ENCODE measurements around the gene DBI.
A peak's percentile ranks its signal among the peaks of the same experiment; 100 is the strongest.
"Not testable (repeated sequence)": the region's sequence is repeated elsewhere in the genome, so short reads cannot be mapped to it uniquely, and the experiment has no call there.

The DBI gene

GRCh38 chr2:119402645-119403560 is 36.1 kb downstream of the DBI start:
- DNase-seq (ENCODE audit: low spot score): no peak

DNA sequence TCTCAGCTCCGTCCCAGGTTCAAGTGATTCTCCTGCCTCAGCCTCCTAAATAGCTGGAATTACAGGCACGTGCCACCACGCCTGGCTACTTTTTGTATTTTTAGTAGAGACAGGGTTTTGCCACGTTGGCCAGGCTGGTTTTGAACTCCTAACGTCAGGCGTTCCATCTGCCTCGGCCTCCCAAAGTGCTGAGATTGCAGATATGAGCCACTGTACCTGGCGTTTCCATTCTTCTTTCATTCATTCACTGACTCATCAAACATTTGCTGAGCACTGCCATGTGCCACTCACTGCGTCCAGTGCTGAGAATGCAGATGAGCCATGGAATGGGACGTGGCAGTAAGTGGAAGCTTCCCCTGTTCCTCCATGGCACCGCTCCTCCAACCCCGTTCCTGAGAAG is 36.8 kb downstream of the DBI start:
- not testable (repeated sequence) for DNase-seq (ENCODE audit: low spot score)

- DNase-seq (ENCODE audit: low spot score): no peak
These were observed 38.4 kb downstream of the DBI start for GRCh38 chr2:119405151-119405550.

DNA sequence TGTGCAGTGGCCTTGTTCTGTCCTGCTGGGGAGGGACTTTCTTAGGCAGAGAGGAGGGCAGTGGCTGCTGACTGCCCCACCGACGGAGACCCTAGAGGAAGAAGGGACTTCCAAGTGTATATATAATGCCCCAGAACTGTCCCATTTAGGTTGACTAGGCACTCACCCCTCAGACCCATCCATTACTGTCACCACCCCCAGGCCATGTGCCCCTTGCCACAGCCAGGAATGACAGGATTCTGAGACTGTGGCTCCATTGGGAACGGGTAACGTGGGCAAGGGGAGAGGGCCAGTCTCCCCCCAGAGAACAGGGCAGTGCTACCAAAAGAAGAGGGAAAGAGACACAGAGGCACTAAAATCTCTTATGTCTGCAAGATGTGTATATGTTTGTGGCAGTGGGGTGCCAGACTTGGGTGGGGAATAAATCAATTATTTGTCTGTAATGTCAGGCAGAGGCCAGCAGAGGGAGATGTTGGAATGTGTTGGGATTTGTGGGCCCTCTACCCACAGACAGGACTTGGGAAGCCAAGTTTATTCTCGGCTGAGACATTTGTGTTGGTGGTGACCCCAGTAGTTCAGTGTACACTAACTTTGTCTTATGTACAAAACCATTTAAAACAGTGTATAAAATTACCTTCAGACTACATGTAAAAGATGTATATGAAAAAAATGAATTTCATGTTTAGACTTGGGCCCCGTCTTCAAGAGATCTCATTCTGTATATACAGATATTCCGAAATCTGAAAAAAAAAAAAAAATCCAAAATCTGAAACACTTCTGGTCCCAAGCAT is 40.8 kb downstream of the DBI start:
- DNase-seq (ENCODE audit: low spot score): peak; percentile 60

- DNase-seq (ENCODE audit: low spot score): no peak
These were observed 41.4 kb downstream of the DBI start for GRCh38 chr2:119408221-119408619.

DNA sequence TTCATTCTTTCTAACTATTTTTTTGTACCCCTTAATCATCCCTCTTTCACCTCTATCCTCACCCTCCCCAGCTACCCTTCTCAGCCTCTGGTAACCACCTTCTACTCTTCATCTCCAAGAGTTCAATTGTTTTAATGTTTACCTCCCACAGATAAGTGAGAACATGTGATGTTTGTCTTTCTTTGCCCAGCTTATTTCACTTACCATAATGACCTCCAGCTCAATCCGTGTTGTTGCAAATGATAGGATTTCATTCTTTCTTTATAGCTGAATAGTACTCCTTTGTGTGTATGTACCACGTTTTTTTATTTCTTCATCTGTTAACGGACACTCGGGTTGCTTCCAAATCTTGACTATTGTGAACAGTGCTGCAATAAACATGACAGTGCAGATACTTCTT is 42.7 kb downstream of the DBI start:
- no peak for DNase-seq (ENCODE audit: low spot score)

DNA sequence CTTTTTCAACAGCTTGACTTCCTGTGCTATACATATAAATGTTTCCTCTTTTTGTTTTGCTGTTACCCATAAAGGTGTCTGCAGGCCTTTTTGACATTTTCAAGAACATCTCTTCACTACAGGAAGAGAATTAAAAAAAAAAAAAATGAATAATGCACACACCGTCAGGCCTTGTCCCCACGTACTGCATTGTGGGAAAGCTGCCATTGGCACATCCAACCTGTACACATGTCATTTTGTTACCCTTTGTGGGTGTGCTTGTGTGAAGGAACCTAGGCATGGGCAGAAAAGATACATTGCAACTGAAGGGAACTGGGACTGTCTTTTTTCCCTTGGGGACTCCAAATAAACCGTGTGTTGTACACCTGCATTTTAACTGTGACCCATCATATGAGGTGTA is 48.1 kb downstream of the DBI start:
- no peak for DNase-seq (ENCODE audit: low spot score)

DNA sequence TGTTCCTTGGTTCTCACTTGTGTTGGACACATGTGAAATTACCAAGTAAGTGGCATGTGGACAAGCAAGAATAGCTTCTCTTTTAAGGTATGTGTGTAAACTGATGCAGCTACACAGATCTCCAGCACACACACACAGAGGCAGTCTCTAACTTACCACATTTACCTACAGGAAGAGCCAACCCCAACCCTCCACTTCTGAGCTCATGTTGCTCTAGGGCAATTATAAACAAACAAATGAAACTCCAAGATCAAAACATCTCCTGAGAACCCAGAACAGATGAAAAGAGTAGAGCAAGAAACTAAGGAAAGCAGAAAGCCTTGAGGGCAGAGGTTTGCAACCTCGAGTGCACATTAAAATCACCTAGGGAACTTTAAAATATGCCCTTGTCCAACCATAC is 48.9 kb downstream of the DBI start:
- DNase-seq (ENCODE audit: low spot score): no peak

GRCh38 chr2:119416299-119416923 is 49.6 kb downstream of the DBI start:
- DNase-seq (ENCODE audit: low spot score): no peak

DNA sequence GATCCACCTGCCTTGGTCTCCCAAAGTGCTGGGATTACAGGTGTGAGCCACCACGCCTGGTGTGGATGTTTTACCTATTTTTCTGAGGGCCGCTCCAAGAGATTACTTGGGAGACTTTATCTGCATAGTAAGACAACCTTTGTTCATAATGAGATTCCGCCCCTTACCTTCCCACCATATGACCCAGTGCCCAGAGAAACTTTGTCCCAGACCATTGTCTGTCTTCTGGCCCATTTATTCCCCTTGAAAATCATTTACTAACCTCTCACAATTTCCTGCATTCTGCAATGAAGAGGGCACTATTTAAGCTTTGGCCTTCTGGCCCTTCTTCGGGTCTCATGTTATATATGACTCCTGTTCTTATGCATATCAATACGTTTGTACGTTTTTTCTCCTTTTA is 51.1 kb downstream of the DBI start:
- no peak for DNase-seq (ENCODE audit: low spot score)

GRCh38 chr2:119419065-119419464 is 52.3 kb downstream of the DBI start:
- no peak for DNase-seq (ENCODE audit: low spot score)

DNA sequence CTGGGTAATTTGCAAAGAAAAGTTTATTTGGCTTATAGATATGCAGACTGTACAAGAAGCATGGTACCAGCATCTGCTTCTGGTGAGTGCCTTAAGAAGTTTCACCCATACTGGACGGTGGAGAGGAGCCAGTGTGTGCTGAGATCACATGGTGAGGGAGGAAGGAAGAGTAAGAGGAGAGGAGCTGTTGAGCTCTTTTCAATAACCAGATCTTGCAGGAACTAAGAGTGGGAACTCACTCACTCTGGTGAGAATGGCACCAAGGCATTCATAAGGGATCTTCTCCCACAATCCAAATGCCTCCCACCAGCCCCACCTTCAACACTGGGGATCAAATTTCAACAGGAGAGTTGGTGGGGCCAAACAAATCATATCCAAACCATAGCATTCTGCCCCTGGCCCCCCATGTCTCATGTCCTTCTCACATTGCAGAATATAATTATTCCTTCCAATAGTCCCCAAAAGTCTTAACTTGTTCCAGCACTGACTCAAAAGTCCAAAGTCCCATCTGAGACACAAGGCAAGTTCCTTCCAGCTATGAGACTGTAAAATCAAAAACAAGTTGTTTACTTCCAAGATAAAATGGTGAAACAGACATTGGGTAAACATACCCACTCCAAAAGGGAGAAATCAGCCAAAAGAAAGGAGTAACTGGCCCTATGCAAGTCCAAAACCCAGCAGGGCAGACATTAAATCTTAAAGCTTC is 53.2 kb downstream of the DBI start:
- DNase-seq (ENCODE audit: low spot score): no peak

GRCh38 chr2:119421304-119421703 is 54.5 kb downstream of the DBI start:
- no peak for DNase-seq (ENCODE audit: low spot score)

DNA sequence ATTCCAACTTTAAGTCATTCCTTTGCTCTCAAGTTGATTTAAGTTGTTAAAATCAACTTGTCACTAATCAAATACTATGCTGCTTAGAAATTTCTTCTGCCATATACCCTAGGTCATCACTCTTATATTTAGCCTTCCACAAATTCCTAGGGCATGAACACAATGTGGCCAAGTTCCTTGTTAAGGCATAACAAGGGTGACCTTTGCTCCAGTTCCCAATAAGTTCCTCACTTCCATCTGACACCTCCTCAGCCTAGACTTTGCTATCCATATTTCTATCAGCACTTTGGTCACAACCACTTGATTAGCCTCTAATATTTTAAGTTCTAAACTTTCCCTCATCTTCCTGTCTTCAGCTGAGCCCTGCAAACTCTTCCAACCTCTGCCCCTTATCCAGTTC is 55.0 kb downstream of the DBI start:
- DNase-seq (ENCODE audit: low spot score): no peak
